Astrocyte of the spinal cord (primary cell): ENCODE results near the gene IQCH.

ENCODE experiments used
- DNase-seq: peaks from one replicate; pipeline ENCODE4 v3.0.0; 2011; ENCODE audit warnings: low read depth, low spot score
- H3K4me3 ChIP-seq: 2 replicates; pipeline ENCODE4 v1.5.1; 2011; ENCODE audit warnings: low read depth, mild to moderate bottlenecking, low read length, moderate library complexity
- in situ Hi-C: cut with HindIII; loops from 2 replicates; pipeline ENCODE4 v1.10.0; 2017; ENCODE audit warnings: low sequenced_read_pairs
- TF ChIP-seq, protein P1 (sequence below): IDR thresholded peaks from 2 replicates; pipeline ENCODE4 v1.5.1; 2012; ENCODE audit warnings: low read depth, mild to moderate bottlenecking, low read length, inconsistent platforms

The IQCH gene

DNA sequence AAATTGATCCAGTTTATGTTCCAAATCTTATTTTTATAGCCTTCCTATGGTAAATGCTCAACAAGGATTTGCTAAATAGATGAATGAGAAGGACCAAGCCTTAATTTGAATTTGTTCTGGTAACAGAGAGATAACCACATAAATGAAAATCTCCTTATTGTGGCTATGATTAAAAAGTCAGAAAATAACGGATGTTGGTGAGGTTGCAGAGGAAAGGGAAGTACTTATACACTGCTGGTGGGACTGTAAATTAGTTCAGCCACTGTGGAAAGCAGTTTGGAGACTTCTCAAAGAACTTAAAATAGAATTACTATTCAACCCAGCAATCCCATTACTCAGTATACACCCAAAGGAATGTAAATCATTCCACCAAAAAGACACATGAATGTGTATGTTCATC, 26.3 kb upstream of the IQCH start:
- in situ Hi-C loops: no loop called here
- DNase-seq: no peak
- TF ChIP-seq, protein P1, sequence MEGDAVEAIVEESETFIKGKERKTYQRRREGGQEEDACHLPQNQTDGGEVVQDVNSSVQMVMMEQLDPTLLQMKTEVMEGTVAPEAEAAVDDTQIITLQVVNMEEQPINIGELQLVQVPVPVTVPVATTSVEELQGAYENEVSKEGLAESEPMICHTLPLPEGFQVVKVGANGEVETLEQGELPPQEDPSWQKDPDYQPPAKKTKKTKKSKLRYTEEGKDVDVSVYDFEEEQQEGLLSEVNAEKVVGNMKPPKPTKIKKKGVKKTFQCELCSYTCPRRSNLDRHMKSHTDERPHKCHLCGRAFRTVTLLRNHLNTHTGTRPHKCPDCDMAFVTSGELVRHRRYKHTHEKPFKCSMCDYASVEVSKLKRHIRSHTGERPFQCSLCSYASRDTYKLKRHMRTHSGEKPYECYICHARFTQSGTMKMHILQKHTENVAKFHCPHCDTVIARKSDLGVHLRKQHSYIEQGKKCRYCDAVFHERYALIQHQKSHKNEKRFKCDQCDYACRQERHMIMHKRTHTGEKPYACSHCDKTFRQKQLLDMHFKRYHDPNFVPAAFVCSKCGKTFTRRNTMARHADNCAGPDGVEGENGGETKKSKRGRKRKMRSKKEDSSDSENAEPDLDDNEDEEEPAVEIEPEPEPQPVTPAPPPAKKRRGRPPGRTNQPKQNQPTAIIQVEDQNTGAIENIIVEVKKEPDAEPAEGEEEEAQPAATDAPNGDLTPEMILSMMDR: no peak
- H3K4me3 ChIP-seq: no peak overlapping the region

DNA sequence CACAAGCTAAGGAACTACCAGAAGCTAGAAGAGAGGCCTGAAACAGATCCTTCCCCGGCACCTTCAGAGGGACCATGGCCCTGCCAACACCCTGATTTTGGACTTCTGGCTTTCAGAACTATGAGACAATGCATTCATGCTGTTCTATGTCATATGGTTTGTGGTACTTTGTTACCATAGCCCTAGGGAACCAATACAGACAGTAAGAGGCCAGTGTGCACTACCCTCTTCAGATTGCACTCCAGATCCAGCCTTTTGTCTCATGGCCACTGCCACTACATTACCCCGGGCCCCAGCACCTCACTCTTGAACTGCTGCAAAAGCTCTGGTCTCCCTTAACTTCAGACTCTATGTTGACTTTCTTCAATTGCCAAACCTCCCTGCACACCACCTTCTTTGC, 24.1 kb upstream of the IQCH start:
- no peak for DNase-seq
- no peak overlapping the region for H3K4me3 ChIP-seq
- TF ChIP-seq, protein P1: no peak
- in situ Hi-C loops: no loop called here

DNA sequence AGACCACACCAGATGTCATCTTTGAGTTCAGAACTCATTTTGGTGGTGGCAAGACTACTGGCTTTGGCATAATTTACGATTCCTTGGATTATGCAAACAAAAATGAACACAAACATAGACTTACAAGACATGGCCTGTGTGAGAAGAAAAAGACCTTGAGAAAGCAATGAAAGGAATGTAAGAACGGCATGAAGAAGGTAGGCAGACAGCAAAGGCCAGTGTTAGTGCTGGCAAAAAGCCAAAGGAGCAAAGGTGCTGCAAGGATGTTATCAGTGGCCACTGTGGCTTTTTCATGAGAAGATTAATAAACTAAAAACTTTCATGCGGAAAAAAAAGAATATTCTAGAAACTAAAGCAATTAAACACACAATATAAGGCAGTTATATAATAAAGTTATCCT, 22.0 kb upstream of the IQCH start:
- TF ChIP-seq, protein P1: no peak
- H3K4me3 ChIP-seq: no peak overlapping the region
- no peak for DNase-seq
- in situ Hi-C loops: no loop called here

DNA sequence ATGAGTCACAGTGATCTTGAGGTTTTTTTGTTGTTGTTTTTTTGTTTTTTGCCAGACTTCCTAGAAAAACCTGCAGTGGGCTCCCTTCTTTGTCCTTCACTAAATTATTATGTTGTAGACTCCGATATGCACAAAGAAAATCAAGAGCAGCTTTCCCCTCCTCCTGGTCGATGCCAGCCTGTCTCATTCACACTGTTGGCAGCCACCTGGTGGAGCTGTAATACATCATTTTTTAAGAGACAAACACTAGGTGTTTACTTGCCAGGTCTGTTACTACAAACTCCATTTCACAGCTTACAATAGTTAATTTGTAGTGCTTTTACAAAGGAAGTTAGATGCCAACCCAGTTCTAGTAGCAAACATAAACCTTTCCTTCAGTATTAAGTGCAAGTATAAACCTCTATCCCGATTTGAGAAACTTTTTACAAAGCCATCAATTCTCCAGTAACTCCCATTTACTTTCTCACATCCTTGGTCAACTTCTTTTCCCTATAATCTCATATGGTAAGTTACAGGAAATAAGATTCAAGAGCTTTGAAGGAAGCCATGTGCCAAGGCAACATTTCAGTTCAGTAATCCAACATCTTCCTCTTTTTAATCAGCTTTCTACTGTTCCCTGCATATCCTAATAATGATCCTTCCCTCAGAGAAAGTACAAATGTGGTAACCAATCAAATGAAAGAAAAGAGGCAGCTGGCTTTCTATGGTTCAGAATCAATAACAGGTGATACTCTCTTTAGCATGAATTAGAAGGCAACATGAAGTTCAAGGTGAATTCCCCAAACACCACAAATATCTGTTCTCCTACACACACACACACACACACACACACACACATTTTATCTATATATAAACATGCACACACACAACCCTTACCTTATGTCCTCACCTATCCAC, 14.1 kb upstream of the IQCH start:
- DNase-seq: no peak
- TF ChIP-seq, protein P1: peak; percentile 5
- no peak overlapping the region for H3K4me3 ChIP-seq
- in situ Hi-C loops: no loop called here

DNA sequence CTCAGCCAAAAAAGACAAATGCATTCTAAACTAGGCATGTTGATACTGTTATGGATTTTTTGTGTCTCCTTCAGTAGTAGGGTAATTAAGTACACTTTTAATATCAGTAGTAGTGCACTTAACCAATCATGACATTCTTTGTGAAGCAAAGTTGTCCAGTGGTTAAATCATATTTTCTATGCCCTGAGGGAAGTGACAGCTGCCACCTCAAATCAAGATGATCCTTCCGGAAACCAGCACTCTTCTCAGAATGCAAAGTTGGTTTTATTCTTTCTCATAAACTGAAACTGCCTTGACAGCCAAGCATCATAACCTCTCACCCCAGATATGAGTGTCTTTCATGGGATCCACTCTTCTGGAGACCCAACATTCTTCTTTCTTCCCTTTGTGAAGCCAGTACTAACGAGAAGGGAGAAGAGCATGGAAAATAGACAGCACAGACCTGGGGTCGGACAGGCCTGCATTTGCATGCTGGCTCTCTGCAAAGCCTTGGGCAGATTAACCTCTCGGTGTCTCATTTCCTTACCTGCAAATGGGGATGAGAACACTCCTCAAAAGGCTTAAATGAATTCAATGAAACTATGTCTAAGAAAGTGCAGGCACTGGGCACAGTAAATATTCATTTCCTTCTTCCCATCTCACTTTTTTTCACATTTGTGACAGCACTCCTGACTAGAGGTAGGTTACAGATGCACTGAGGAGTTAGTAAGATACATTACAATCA, 13.3 kb upstream of the IQCH start:
- TF ChIP-seq, protein P1: no peak
- in situ Hi-C loops: no loop called here
- no peak overlapping the region for H3K4me3 ChIP-seq
- DNase-seq: no peak

DNA sequence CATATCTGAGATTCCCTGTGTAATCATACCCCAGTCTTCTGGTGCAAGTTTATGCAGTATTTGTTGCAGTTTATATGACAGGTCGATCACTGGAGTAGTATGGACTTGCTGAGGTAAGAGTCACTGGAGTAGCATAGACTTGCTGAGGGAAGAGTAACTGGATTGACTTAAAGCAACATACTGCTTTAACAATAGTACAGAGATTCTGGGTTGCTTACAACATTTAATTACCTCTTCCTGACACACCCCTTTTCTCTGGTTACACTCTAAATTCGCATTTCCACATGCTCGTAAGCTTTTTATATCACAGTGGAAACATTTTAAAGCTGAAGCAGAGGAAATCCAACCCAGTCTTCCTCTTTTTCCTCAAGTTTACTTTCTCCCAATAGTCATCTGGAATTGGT, 11.9 kb upstream of the IQCH start:
- TF ChIP-seq, protein P1: no peak
- in situ Hi-C loops: no loop called here
- H3K4me3 ChIP-seq: no peak overlapping the region

More for the DNA sequence above, 11.9 kb upstream of the IQCH start:
- DNase-seq: no peak
